Bronchial epithelial cell (primary cell): ENCODE data around the gene CSRNP2. TPM values are rescaled to one million over a fixed set of nuclear protein-coding genes. Genes with fewer than 3 reads are reported as not detected.

Source experiments
- DNase-seq: peaks from one replicate; pipeline ENCODE4 v3.0.0-alpha.2; 2010; ENCODE audit warnings: low read depth
- FAIRE-seq: peaks from 2 replicates; lab custom pipeline; 2011; peaks lifted over from hg19 to GRCh38; lab: Jason Lieb, UNC
- H3K27me3 ChIP-seq: 2 replicates; pipeline ENCODE4 v1.5.1; 2011; ENCODE audit warnings: low read length; ENCODE audit not compliant: control insufficient read depth, insufficient read depth
- H3K36me3 ChIP-seq: 2 replicates; pipeline ENCODE4 v1.5.1; 2011; ENCODE audit warnings: low read length; ENCODE audit not compliant: control insufficient read depth, insufficient read depth
- H3K4me3 ChIP-seq: 2 replicates; pipeline ENCODE4 v1.5.1; 2011; ENCODE audit warnings: mild to moderate bottlenecking, low read depth, low read length, control low read depth
- CTCF ChIP-seq: IDR thresholded peaks from 2 replicates; pipeline ENCODE4 v1.5.1; 2011; ENCODE audit warnings: mild to moderate bottlenecking, moderate library complexity, low read length, control low read depth, inconsistent platforms; ENCODE audit not compliant: insufficient read depth, severe bottlenecking
- total RNA-seq: library from RNA; depleted of rRNA; stranded (reverse); fragments of >200 nt; gene quantifications from 2 replicates; pipeline ENCODE4 v1.2.1, GENCODE V29; 2014

The CSRNP2 gene
- total RNA-seq, 1 donor from 2014 or later, result 14.5 TPM

GRCh38 chr12:51011955-51012354 lies 71.4 kb downstream of the CSRNP2 start:
- no peak for FAIRE-seq
- Histone ChIP-seq H3K36me3 (peaks cover 2% of the 10 kb centered on the region), H3K27me3 (no peaks in the 10 kb centered on the region), H3K4me3 (no peak overlapping the region)
- peak; percentile 15 for DNase-seq
- TF ChIP-seq CTCF, result no peak

Other genes starting within 250 kb of the CSRNP2 start
- gene TMPRSS12, start 240.7 kb downstream of the CSRNP2 start, total RNA-seq, result not detected in 2 replicates
- gene HIGD1C, start 131.1 kb downstream of the CSRNP2 start, total RNA-seq, result not detected in 2 replicates
- gene SLC11A2, start 57.2 kb downstream of the CSRNP2 start, total RNA-seq, result 42.5 and 42.9 TPM in 2 replicates
- gene LETMD1, start 35.3 kb downstream of the CSRNP2 start, total RNA-seq, result 41.2 and 67.9 TPM in 2 replicates
- gene TFCP2, start 89.5 kb upstream of the CSRNP2 start, total RNA-seq, result 7.1 and 7.6 TPM in 2 replicates
- 0.26 and 0.64 TPM in 2 replicates for gene POU6F1, start 134.5 kb upstream of the CSRNP2 start, total RNA-seq
- 50.5 and 69.1 TPM in 2 replicates for gene DAZAP2, start 155.2 kb upstream of the CSRNP2 start, total RNA-seq
- gene SMAGP, start 186.8 kb upstream of the CSRNP2 start, total RNA-seq, result 7.4 and 23.8 TPM in 2 replicates
- under 0.01 TPM in 1 of 2 replicates, not detected in the other for gene BIN2, start 240.6 kb upstream of the CSRNP2 start, total RNA-seq